ENCODE measurements around the gene PDGFA.

DNA sequence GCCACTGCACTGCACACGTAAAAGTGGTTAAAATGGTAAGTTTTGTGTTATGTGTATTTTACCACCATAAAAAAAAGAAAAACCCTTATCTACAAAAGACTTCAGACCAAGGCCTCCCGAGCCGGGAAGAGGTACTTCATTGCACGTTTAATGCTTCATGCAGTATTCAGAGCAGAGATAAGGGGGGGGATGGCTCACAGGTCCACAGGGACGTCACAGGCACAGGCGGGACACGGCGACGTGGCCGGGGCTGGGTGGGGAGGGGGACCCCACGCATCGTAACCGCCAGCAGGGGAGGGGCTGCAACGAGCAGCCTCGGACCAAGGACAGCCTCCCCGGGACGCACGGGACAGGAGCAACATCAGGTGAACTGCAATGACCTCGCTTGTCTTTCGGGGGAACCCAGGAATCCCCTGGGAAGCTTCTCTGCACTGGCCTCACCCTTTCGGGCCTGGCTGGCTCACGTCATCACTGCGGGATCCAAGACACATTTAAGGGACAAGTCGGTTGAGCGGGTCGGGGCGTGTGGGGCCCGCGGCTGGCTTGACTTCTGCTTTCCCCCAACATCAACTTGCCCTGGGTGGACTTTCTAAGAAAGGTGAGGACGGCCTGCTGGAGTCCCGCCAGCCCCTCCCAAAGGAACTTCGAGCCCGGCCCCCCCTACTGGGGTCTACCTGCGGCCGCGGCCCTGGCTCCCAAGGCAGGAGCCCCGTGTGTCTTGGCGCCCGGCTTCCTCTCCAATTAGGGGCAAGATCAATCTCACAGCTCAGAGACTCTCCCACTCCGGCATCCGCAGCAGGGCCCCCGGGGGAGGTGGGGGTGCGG is 29.6 kb upstream of the PDGFA start:
- TF ChIP-seq, protein P1, sequence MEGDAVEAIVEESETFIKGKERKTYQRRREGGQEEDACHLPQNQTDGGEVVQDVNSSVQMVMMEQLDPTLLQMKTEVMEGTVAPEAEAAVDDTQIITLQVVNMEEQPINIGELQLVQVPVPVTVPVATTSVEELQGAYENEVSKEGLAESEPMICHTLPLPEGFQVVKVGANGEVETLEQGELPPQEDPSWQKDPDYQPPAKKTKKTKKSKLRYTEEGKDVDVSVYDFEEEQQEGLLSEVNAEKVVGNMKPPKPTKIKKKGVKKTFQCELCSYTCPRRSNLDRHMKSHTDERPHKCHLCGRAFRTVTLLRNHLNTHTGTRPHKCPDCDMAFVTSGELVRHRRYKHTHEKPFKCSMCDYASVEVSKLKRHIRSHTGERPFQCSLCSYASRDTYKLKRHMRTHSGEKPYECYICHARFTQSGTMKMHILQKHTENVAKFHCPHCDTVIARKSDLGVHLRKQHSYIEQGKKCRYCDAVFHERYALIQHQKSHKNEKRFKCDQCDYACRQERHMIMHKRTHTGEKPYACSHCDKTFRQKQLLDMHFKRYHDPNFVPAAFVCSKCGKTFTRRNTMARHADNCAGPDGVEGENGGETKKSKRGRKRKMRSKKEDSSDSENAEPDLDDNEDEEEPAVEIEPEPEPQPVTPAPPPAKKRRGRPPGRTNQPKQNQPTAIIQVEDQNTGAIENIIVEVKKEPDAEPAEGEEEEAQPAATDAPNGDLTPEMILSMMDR (conservative IDR thresholded peaks at IDR 0.05) = no peak
- no peak for TF ChIP-seq EZH2 (IDR thresholded peaks at IDR 0.05; ENCODE audit: low read depth)
